NCI-H1417 (cell line): ENCODE results near the gene ASB3.
"Not testable (repeated sequence)": the region's sequence is repeated elsewhere in the genome, so short reads cannot be mapped to it uniquely, and the experiment has no call there.

ENCODE experiments used
- DNase-seq, 3 experiments: peaks; one replicate each; lab custom pipeline; 2025; lab: John Stamatoyannopoulos, UW

ASB3 gene

DNA sequence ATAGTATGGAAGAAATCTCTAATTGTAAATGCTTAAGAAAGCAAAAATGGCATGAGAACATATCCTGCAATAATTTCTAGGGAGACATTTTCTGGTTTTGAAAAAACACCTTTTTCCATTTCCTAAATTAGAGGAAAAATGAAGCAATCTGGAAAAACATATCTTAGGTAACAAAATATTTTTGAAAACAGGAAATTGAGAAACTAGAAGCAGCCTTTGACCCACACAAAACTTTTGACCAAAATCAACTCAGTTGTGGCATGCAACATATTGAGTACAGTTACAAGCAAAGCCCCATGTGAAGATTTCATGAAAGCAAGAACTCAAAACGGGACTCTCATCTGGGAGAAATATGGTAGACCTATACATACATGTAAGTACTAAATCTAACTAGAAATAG lies 47.7 kb downstream of the ASB3 start:
- DNase-seq, result no peak

DNA sequence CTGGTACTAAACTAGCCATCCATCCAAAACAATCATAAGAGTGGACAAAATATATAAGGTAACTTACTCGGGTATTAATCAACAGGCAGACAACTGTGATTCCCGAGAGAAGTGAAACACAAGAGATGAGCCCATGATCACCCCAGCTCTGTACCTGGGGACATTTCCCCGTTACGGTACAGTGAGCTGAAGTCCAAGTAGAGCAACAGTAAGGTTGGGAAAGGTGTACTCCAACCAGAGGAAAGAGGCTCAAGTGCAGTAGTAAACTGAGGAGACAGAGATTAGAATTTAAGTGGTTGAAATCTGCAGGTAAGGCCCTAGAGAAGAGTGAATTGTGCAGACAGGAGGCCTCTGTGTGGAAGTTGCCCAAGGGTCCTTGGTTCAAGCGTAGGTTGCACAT lies 49.7 kb downstream of the ASB3 start:
- DNase-seq, result no peak

DNA sequence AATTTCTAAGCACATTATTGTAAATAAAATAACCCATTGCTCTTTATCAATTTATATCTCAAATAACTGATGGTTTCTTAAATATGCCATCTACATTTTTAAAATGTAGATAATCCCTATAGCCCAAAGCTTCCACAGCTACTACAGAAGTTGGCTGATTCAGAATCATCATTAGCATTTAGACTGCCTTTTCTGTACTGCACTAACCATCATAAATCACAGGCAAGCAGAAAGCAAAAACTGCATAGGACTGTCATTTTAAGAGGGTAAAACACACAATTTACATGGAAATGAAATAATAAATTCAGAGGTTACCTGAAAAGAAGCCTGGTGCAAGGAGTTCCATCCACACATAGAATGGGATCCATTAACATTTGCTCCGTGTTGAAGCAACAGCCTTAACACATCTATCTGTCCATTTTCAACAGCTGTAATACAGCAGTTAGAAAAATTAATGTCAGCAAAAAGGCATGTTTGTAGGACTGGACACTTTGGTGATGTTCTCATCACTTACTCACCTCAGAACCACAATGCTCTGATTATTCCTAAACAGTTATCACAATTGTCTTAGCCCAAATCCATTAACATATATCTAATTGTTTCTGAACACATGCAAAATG lies 57.5 kb downstream of the ASB3 start:
- DNase-seq, result peak in 1 of 3 experiments; percentile 44

DNA sequence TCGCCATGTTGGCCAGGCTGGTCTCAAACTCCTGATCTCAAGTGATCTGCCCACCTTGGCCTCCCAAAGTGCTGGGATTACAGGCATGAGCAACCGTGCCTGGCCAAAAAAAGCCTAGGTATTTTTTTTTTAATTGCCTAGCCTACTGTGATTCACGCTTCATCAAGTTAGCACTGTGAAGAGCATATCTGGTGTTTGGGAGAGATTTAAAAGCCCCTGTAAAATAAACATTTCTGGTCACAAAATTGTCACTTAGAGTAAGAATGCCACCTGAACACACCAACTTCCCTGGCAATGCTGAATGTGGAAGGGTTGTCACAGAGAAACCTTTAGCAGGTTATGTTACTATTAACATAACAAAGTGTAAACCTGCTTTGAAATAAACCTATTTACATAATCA lies 58.8 kb downstream of the ASB3 start:
- DNase-seq, result peak in 2 of 3 experiments; percentile 10 to 72

DNA sequence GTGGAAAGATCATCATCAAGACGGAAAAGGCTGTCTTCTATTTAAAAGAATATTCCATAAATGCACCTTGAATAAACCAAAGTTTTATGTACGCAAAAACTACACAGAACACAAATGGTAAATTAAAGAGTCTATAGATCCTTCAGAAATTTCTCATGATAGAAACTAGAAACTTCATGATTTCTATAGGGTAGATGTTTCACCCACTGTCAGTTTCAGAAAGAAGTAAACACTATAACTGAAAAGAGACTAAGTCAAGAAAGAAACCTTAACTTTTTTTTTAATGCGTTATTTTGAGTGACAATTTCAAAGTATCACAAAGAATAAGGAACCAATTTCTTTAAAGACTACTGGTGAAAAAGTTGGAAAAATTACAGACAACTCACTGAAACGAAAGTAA lies 61.1 kb downstream of the ASB3 start:
- DNase-seq, result no peak

DNA sequence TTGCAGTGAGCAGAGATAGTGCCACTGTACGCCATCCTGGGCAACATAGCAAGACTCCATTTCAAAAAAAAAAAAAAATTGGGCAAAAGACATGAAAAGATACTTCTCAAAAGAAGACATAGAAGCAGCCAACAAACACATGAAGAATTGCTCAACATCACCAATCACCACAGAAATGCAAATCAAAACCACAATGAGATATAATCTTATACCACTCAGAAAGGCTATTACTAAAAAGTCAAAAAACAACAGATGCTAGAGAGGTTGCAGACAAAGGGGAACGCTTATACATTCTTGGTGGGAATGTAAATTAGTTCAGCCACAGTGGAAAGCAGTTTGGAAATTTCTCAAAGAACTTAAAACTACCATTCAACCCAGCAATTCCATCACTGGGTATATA lies 62.2 kb downstream of the ASB3 start:
- DNase-seq, result no peak

DNA sequence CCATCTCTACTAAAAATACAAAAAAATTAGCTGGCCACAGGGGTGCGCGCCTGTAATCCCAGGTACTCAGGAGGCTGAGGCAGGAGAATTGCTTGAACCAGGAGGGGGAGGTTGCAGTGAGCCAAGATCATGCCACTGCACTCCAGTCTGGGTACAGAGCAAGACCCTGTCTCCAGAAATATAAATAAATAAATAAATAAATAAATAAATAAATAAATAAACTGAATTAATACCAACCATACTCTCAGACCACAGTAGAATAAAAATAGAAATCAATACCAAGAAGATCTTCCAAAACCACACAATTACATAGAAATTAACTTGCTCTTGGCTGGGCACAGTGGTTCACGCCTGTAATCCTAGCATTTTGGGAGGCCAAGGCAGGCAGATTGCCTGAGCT lies 65.8 kb downstream of the ASB3 start:
- DNase-seq, result not testable (repeated sequence)

DNA sequence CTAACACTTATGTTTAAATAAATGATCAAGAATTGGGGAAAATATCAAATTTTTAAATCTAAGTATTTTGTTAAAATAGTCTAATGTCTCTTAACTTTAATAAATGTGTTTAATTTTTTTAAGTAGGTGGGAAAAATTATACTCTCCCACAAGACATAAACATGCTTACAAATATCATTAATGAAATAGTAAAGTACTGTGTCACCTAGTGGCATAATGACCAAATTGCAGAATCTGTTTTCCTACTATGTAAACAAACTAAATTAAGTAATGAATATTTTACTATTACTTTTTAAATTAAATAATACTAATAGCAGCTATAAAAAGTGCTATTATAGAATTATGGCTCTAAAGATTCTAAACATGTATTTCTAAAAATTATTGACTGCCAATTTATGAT lies 71.2 kb downstream of the ASB3 start:
- DNase-seq, result peak in 1 of 3 experiments; percentile 17

DNA sequence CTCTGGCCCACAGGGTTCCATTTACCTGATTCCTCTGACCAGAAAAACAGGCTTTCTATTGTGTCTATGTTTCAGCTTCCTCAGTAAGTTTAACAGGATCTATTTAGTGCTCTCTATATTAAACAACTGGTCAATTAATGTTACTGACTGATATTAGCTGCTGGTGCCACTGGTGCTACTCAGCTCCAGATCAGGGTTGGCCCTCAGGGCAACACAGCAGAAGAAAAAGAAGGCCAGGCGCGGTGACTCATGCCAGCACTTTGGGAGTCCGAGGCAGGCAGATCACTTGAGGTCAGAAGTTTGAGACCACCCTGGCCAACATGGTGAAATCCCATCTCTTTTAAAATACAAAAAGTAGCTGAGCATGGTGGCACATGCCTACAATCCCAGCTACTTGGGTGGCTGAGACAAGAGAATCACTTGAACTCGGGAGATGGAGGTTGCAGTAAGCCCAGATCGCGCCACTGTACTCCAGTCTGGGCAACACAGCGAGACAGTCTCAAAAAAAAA lies 75.4 kb downstream of the ASB3 start:
- no peak for DNase-seq

DNA sequence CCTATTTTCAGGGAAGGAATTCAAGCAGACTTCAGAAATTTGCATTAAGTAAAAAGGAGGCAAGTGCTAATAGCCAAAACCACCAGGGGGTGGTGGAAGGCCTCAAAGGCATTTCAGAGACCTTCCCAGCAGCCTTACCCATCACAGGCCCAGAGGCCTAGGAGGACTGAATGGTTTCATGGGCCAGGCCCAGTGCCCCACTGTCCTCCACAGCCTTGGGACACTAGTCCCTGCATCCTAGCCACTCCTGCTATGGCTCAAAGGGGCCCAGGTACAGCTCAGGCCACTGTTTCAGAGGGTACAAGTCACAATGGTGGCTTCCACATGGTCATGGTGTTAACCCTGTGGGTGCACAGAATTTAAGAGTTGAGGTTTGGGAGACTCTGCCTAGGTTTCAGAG lies 77.8 kb downstream of the ASB3 start:
- DNase-seq, result no peak

DNA sequence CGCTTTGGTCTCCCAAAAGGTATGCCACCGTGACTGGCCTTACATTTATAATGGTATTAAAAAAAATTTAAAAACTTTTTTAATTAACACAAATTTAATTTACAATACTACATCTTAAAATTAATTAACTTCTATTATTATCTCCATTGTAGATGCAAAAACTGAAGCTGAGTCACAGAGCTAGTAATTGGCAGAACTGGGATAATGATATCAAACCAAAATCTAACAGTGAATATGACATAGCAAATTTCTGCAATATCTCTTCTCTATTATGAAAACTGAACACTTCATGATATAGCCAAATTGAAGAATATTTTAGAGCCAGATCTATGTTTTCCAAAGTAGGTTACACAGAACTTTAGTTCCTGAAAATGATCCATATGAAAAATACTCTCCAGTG lies 85.5 kb downstream of the ASB3 start:
- DNase-seq, result no peak

DNA sequence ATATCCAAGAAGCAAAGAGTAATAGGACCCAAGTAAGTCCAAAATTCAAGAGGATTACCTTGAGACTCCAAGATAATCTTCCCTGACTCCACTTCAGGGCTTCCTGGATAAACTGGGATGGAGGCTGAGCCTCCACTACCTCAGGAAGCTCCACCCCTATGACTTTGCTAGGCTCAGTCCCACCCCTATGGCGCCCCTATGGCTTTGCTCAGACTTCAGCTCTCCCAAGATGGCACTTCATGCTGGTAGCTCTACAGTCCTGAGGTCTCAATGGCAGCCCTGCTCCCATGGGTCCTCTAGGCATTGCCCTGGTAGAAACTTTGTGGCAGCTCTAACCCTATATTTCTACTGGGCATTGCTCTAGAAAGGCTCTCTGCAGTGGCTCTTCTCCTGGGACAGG lies 89.1 kb downstream of the ASB3 start:
- DNase-seq, result no peak

DNA sequence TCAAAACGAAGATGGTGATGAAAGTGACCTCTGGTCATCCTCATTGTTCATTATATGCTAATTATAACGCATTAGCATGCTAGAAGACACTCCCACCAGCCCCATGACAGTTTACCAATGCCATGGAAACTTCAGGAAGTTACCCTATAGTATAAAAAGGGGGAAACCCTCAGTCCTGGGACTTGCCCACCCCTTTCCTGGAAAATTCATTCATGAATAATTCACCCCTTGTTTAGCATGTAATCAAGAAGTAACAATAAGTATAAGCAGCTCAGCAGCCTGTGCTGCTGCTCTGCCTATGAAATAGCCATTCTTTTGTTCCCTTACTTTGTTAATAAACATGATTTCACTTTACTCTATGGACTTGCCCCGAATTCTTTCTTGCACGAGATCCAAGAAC lies 89.7 kb downstream of the ASB3 start:
- DNase-seq, result no peak

DNA sequence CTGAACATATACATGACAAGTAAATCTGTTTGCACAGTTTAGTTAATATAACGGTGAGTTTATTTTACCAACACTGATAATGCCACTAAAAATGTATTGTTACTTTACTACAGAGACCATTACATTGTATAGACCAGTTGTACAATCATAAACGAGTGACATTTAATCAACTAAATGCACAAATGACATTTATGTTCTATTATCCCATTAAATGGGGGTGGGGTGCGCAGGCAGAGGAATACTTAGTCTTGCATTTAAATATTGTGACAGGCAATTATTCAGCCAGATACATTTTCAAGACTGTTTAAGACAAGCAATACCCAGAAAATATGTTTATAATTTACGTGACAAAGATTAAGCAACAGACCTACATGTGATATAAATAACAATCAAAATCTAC lies 91.2 kb downstream of the ASB3 start:
- peak in 2 of 3 experiments; percentile 7 to 45 for DNase-seq

DNA sequence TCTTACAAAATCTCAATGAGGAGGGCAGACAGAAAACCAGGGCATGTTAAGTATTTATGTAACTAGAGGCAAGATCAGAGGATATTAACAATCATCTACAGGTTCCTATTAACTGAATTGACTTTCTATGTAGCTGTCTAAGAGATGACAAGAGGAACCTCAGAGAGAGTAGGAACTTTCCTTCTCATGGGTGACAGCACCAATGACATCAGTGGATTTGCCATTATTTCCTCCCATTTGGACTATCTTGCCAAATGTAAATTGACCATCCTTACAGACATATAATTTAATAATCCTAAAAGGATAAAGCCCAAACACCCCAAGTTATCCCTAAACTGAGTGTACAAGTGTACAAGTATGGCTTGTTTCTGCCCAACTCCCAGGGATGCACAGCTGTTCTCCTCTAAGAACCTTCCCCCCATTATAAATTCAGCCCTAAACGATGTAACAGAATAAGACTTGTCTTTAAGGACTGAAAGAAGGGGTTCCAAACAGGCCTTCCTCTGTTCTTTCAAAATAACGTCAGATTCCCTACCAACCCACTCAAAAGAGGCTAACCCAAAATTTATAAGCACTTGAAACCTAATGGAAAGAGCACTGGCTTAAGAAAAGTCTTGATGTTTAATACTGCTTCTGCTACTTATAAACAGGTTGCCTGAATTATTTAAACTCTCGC lies 92.5 kb downstream of the ASB3 start:
- no peak for DNase-seq

DNA sequence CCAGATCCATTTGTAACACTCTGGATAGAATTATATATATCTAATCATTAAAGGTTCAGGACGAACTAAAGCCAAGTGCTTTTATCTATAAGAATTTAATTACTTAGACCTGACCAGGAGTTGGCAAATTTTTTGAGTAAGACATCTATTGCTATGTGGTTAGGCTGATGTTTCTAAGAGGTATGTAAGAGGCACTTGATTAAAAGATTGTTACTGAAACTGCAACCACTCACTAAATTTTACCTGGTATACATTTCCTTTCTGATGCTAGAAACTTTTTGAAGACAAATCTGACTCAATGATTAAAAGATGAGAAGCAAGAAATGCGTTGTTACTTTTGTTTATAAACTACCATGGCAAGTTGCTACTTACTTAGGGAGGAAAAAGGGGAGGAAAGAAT lies 95.9 kb downstream of the ASB3 start:
- DNase-seq, result no peak

DNA sequence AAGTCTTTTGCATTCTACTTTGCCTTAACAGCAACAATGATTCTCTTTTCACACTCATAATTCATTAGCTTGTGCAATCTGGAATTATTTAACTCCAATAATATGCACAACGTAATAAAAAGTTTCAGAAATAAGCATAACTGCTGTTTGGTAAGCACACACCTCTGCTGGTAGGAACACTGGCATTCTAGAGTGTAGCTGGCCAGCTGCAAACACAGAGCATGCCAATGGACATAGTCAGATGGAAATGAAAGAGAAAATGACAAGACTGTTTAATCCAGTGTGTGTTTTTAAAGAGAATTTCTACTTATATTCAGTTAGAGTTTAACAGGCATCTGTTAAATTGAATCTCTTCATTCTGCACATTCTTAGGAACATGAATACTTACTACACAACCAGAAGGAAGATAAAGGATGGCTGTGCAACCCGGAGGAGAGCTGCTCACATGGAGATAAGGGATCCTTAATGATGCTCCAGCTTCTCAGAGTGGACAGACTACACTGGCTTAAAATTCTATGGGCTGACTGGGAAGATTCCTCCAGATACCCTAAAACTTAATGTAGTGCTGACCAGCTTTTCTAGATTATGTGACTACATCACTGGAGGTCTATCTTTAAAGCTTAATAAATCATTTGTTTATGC lies 113.8 kb downstream of the ASB3 start:
- DNase-seq, result no peak

DNA sequence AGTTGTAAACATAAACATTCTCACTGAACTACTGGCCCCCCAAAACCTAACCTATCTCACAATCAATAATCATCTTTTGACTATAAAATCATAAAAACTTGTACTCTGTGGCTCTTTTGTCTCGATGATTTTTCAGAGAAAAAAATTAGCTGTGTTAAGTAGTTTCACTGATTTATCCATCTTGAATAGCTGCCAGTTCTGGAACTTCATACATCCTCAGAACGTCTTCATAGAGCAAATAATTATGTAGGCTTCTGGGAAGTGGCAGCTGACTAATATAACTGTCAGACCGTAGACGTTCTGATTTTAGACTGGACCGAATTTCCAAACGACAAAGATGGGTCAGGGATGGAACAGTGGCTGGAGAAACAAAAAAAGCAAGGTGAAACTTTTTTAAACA lies 116.4 kb downstream of the ASB3 start:
- DNase-seq, result no peak

DNA sequence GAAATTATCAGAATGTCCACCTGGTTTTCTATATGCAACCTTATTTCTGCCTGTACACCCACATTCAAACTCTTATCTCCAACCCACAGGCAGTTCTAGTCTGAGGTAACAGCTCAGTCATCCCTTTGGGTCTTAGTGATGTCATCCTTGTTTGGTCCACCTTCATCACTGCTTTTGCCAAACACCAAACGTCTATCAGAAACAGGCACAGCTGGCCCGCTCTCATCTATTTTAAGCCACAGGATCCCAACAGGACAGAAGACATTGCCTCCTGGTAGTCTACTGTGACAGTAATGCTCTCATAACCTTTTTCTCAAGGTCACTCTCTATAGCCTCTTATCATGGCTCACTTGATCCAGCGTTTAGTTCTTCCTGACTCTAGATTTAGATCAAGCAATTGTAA lies 118.1 kb downstream of the ASB3 start:
- DNase-seq, result no peak

DNA sequence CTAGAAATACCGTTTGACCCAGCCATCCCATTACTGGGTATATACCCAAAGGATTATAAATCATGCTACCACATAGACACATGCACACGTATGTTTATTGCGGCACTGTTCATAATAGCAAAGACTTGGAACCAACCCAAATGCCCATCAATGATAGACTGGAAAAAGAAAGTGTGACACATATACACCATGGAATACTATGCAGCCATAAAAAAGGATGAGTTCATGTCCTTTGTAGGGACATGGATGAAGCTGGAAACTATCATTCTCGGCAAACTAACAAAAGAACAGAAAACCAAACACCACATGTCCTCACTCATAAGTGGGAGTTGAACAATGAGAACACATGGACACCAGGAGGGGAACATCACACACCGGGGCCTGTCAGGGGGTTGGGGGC lies 119.6 kb downstream of the ASB3 start:
- not testable (repeated sequence) for DNase-seq

DNA sequence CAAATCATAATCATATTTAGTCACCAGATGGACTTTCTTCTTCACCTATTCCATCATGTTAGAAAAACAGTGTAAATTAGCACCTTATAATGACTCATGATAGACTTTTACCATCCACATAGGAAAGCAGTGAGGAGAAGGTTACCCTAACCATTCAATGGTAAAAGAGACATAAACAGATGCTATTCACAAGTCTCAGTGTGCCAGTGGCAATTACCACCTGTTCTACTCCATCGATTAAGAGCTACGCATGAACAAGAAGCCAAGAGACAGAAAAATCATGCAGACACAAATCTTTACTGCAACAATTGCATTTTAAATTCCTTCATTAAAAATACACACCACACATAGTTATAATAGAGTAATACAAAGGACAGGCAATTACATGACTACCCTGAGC lies 125.9 kb downstream of the ASB3 start:
- DNase-seq, result no peak

DNA sequence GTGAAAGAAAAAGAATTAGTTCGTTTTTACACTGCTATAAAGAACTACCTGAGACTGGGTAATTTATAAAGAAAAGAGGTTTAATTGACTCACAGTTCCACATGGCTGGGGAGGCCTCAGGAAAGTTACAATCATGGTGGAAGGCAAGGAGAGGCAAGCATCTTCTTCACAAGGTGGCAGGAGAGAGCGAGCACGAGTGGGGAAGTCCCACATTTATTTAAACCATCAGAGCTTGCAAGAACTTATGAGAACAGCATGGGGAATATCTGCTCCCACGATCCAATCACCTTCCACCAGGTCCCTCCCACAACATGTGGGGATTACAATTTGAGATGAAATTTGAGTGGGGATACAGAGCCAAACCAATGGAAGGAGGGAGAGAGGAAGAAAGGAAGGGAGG lies 128.3 kb downstream of the ASB3 start:
- DNase-seq, result not testable (repeated sequence)

DNA sequence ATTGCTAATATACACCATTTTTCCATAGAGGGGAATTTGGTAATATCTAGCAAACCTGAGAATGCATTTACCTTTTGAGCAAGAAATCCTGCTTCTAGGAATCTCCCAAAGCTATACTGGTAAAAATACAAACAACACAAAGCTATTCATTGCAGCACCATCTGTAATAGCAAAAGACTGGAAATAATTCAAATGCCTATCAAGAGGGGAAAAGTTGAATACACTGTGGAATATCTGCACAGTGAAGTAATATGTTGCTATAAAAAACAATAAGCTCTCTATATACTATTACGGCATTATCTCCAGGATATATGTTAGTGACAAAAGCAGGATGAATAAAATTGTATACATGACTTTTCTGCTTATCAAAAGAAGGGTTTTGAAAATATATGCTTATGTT lies 131.5 kb downstream of the ASB3 start:
- DNase-seq, result no peak
